ENCODE data around the gene SULT4A1. TPM values are rescaled to one million over a fixed set of nuclear protein-coding genes. Genes with fewer than 3 reads are reported as not detected.

SULT4A1 gene
- polyA plus RNA-seq, 1 of the 3 experiments (the other 2 are of a cell fraction): 3.9 TPM

DNA sequence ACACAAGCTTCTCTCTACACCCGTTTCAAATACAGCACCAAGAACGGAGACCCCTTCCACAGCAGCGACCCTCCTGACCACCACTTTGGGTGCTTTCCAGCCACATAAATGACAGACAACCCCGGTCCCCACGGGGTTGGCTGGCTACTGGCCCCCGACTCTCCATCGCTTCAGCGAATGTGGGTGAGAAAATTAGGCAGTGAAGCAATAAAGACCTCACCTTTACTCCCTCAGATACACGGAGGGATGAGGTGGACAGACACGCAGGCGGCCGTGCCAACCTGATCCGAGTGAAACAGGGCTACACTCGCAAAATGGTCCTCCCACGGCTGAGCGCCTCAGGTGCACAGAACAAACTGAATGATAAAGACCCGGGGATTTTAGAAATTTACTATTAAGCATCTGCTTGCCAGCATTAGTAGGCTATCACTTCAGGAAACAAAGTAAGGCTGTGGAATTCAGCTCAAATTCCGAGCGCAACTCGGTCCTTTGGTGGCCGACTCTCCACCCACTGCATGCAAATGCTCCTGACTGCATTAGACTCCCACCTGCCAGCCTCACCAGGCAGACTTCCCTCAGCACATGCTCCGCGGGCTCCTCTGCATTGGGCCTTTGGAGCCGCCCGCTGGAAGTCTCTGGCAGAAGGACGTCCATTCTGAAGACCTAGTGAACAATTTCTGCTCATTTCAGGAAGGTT lies 37.4 kb downstream of the SULT4A1 start (continued):
- TF ChIP-seq USF1 (IDR thresholded peaks at IDR 0.05; ENCODE audit: borderline replicate concordance, low read depth): no peak

DNA sequence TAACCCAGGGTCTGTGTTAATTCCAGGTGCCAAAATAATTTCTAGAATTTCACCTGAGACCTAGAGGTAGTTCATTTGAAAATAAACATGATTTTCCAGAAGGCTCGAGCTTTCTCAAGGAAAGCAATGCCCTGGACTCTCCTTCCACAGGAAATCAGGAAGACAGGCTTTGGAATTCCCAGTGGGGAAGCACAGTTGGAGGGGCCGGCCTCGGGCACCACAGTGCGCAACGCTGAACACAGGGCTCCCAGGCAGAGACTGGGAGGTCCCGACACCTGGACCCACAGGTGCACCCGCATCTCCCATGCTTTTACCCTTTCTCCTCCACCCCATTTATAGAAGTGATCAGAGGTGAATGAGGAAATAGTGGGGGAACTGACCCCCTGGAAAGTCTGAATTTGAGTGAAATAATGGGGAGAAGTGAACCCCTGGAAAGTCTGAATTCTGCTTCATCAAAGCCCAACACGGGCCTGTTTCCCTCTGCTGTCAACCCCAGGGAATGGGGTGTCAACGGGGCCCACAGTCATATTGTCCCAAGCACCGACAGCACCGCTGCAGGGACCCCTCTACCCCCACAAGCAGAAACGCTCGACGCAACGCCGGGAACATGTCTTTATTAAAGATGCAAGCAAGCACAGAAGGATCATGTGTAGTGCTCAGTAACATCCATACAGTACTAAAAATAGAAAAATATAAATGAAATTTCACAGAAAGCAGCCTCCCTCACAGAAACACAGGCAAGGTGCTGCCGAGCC lies 38.2 kb downstream of the SULT4A1 start:
- H3K4me1 ChIP-seq (ENCODE audit: control insufficient read depth in 1 of 2, insufficient read depth in 2 of 2, low read depth in 1 of 2, low read length in 1 of 2): peaks cover 0 to 21% of the 10 kb centered on the region in 2 experiments; a peak in 1 of 4 replicates
- no peaks in the 10 kb centered on the region for H4K20me1 ChIP-seq (ENCODE audit: insufficient read depth)
- ChIA-PET POLR2A (no interaction called here), CTCF (no interaction called here)
- no peak for TF ChIP-seq EZH2phosphoT487 (IDR thresholded peaks at IDR 0.05; ENCODE audit: borderline replicate concordance, low read depth)
- TF ChIP-seq GATA2 (CRISPR knock-in tag; IDR thresholded peaks at IDR 0.05): no peak
- TF ChIP-seq SIN3A (IDR thresholded peaks at IDR 0.05; ENCODE audit: borderline replicate concordance, low read depth, low read length): no peak
- TF ChIP-seq SMC3 (IDR thresholded peaks at IDR 0.05; ENCODE audit: low read depth, low read length): no peak
- TF ChIP-seq, protein P1, sequence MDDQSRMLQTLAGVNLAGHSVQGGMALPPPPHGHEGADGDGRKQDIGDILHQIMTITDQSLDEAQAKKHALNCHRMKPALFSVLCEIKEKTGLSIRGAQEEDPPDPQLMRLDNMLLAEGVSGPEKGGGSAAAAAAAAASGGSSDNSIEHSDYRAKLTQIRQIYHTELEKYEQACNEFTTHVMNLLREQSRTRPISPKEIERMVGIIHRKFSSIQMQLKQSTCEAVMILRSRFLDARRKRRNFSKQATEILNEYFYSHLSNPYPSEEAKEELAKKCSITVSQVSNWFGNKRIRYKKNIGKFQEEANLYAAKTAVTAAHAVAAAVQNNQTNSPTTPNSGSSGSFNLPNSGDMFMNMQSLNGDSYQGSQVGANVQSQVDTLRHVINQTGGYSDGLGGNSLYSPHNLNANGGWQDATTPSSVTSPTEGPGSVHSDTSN (IDR thresholded peaks at IDR 0.05): no peak
- no peak for TF ChIP-seq ELF1 (IDR thresholded peaks at IDR 0.05)
- no peak for TF ChIP-seq RFX5 (IDR thresholded peaks at IDR 0.05; ENCODE audit: low read length)
- TF ChIP-seq EP300 (IDR thresholded peaks at IDR 0.05; ENCODE audit: borderline replicate concordance in 1 of 2, low read depth in 1 of 2, low read length in 1 of 2): no peak
- TF ChIP-seq FOXM1 (IDR thresholded peaks at IDR 0.05; ENCODE audit: low read depth): no peak
- no peak for TF ChIP-seq FOSL2 (IDR thresholded peaks at IDR 0.05; ENCODE audit: borderline replicate concordance, low read depth)
- TF ChIP-seq, protein P2, sequence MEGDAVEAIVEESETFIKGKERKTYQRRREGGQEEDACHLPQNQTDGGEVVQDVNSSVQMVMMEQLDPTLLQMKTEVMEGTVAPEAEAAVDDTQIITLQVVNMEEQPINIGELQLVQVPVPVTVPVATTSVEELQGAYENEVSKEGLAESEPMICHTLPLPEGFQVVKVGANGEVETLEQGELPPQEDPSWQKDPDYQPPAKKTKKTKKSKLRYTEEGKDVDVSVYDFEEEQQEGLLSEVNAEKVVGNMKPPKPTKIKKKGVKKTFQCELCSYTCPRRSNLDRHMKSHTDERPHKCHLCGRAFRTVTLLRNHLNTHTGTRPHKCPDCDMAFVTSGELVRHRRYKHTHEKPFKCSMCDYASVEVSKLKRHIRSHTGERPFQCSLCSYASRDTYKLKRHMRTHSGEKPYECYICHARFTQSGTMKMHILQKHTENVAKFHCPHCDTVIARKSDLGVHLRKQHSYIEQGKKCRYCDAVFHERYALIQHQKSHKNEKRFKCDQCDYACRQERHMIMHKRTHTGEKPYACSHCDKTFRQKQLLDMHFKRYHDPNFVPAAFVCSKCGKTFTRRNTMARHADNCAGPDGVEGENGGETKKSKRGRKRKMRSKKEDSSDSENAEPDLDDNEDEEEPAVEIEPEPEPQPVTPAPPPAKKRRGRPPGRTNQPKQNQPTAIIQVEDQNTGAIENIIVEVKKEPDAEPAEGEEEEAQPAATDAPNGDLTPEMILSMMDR (IDR thresholded peaks at IDR 0.05): no peak
- H3K4me3 ChIP-seq (ENCODE audit: low read depth in 2 of 2, low read length in 1 of 2): no peak overlapping the region
- no peak overlapping the region for H3K27ac ChIP-seq (ENCODE audit: low read depth in 2 of 2, low read length in 1 of 2)
- H3K79me2 ChIP-seq (ENCODE audit: insufficient read depth): no peaks in the 10 kb centered on the region
- H3K9me2 ChIP-seq: no peaks in the 10 kb centered on the region
- no peak overlapping the region for H2AFZ ChIP-seq (ENCODE audit: low read depth)
- no peaks in the 10 kb centered on the region for H3K9me3 ChIP-seq
- no peaks in the 10 kb centered on the region for H3K36me3 ChIP-seq (replicated peaks in 1 of 2; ENCODE audit: control insufficient read depth in 1 of 2, insufficient read depth in 2 of 2, low read length in 1 of 2)
- no peak overlapping the region for H3K4me2 ChIP-seq
- WGBS (ENCODE audit: low lambda C conversion rate): 90% methylated on average over 9 of the region's 17 CpGs
- peaks cover 5% of the 10 kb centered on the region for H3F3A ChIP-seq (replicated peaks; ENCODE audit: insufficient read depth)
- no peak for DNase-seq
- H3K9ac ChIP-seq: no peak overlapping the region
- H3K27me3 ChIP-seq (ENCODE audit: insufficient read depth): no peaks in the 10 kb centered on the region

Data from SK-N-SH (cell line).